Measurements from ENCODE around the gene GNG7. TPM values are rescaled to one million over a fixed set of nuclear protein-coding genes. Genes with fewer than 3 reads are reported as not detected.
A peak's percentile ranks its signal among the peaks of the same experiment; 100 is the strongest.
"Not testable (repeated sequence)": the region's sequence is repeated elsewhere in the genome, so short reads cannot be mapped to it uniquely, and the experiment has no call there.

The GNG7 gene
- total RNA-seq, 2 donors from 2014 or later, result 2.1 to 4.5 TPM

DNA sequence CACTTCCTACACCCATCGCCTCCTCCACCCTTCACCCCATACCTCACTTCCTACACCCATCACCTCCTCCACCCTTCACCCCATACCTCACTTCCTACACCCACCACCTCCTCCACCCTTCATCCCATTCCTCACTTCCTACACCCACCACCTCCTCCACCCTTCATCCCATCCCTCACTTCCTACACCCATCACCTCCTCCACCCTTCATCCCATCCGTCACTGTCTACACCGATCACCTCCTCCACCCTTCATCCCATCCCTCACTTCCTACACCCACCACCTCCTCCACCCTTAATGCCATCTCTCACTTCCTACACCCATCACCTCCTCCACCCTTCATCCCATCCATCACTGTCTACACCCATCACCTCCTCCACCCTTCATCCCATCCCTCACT lies 10.7 kb upstream of the GNG7 start:
- not testable (repeated sequence) for H3K27ac Mint-ChIP-seq; H3K4me1 Mint-ChIP-seq; DNase-seq; H3K36me3 Mint-ChIP-seq (ENCODE audit: low read depth); H3K4me3 Mint-ChIP-seq; H3K9me3 ChIP-seq (ENCODE audit: control insufficient read depth, low read length, poor library complexity, severe bottlenecking); H3K27me3 Mint-ChIP-seq; ATAC-seq

DNA sequence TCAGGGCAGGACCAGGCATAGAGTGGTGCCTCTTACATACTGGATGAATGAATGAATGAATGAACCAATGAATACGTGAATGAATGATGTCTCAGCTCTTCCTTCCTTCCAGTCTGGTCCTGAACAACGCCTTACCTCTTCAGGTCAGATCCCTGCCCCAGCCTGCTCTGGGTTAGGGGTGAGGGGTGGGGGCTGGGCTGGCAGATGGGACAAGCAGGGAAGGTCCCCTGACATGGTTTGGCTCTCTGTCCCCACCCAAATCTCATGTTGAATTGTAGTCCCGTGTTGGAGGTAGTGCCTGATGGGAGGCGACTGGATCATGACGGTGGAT lies 9.3 kb upstream of the GNG7 start:
- Mint-ChIP-seq H3K27me3 (no peaks in the 10 kb centered on the region), H3K36me3 (ENCODE audit: low read depth) (peaks cover 2% of the 10 kb centered on the region), H3K27ac (no peak overlapping the region), H3K4me1 (peaks cover 4% of the 10 kb centered on the region), H3K4me3 (no peak overlapping the region)
- no peaks in the 10 kb centered on the region for H3K9me3 ChIP-seq (ENCODE audit: control insufficient read depth, low read length, poor library complexity, severe bottlenecking)
- ATAC-seq, result no peak
- DNase-seq, result no peak

DNA sequence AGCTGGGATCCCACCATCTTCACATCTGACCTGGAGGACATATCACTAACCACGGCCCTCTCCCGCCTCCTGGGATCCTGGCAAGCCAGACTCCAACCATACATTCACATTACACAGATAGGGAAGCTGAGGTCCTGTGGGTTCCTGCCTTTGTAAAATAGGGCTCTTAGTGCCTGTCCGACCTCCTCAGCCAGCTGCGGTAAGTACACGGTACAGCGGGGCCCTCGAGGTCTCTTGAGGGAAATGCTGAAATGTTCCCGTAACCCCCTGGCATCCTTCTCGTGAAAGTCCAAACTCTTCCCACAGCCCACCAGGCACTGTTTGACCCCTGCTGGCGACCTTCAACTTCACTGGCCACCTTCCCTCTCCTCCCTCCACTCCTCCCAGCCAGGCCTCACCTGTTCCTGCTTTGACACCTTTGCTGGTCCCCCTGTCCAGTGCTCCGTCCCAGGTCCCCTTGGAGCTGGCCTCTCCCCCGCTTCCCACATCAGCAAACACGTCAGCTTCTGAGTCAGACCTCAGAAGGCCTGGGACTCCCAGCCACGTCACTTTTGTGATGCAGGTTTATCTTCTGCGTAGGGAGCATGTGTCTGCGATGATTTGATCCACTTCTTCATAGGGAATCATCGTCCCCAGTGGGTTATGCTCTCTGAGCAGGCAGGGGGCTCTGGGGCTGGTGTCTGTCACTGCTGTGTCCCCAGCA lies 8.8 kb upstream of the GNG7 start:
- Mint-ChIP-seq H3K36me3 (ENCODE audit: low read depth) (peaks cover 2% of the 10 kb centered on the region), H3K4me1 (peaks cover 4% of the 10 kb centered on the region), H3K27ac (no peak overlapping the region), H3K4me3 (no peak overlapping the region), H3K27me3 (no peaks in the 10 kb centered on the region)
- ATAC-seq (no peak), DNase-seq (no peak)
- H3K9me3 ChIP-seq (ENCODE audit: control insufficient read depth, low read length, poor library complexity, severe bottlenecking), result no peaks in the 10 kb centered on the region

DNA sequence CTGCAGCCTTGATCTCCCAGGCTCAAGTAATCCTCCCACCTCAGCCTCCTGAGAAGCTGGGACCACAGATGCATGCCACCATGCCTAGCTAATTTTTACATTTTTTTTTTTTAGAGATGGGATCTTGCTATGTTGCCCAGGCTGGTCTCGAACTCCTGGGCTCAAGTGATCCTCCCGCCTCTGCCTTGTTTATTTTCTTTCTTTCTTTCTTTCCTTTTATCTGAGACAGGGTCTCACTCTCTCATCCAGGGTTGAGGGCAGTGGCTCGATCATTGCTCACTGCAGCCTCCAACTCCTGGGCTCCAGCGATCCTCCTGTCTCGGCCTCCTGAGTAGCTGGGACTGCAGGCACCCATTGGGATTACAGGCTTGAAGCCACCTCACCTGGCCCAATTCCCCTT lies 3.8 kb upstream of the GNG7 start:
- no peak overlapping the region for H3K27ac Mint-ChIP-seq
- no peaks in the 10 kb centered on the region for H3K36me3 Mint-ChIP-seq (ENCODE audit: low read depth)
- H3K27me3 Mint-ChIP-seq, result no peaks in the 10 kb centered on the region
- no peak overlapping the region for H3K4me3 Mint-ChIP-seq
- H3K9me3 ChIP-seq (ENCODE audit: control insufficient read depth, low read length, poor library complexity, severe bottlenecking), result no peaks in the 10 kb centered on the region
- peaks cover 8% of the 10 kb centered on the region for H3K4me1 Mint-ChIP-seq
- DNase-seq (no peak), ATAC-seq (no peak)

DNA sequence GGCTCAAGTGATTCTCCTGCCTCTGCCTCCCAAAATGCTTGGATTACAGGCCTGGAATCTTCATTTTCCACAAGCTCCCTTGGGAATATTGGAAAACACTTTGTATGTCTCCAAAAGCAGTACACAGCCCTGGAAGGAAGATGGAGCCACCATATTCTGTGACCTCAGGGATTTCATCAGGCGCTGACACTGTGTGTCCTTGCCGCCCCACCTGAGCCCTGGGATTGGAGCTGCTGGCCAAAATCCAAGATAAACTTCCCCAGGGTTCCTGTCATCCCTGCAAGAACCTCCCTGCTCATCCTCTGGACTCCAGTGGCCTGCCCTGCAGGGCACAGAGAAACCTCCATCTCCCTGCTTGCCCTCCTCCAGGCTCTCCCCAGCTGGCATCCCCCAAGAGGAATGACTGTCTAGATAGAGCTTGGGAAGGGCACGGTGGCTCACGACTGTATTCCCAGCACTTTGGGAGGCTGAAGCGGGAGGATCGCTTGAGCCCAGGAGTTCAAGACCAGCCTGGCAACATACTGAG lies 1.3 kb upstream of the GNG7 start:
- no peaks in the 10 kb centered on the region for H3K9me3 ChIP-seq (ENCODE audit: control insufficient read depth, low read length, poor library complexity, severe bottlenecking)
- Mint-ChIP-seq H3K27ac (no peak overlapping the region), H3K36me3 (ENCODE audit: low read depth) (no peaks in the 10 kb centered on the region), H3K4me1 (peaks cover 16% of the 10 kb centered on the region), H3K27me3 (no peaks in the 10 kb centered on the region), H3K4me3 (no peak overlapping the region)
- no peak for DNase-seq
- no peak for ATAC-seq

DNA sequence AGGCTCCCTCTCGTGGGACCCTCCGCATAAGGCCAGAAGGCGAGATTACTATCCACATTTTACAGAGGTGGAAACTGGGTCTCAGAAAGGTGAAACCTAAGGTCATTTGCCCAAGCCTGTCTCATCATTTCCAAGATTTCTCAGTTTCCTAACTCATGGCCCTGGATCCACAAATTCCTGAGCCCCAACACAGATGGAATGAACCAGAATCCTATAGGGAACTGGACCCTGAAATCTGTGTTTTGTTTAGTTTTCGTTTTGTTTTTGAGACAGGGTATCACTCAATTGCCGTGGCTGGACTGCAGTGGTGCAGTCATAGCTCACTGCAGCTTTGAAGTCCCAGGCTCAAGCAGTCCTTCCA lies 563 bp upstream of the GNG7 start:
- no peaks in the 10 kb centered on the region for H3K36me3 Mint-ChIP-seq (ENCODE audit: low read depth)
- no peak for ATAC-seq
- H3K9me3 ChIP-seq (ENCODE audit: control insufficient read depth, low read length, poor library complexity, severe bottlenecking), result no peaks in the 10 kb centered on the region
- H3K27me3 Mint-ChIP-seq, result no peaks in the 10 kb centered on the region
- peaks cover 20% of the 10 kb centered on the region for H3K4me1 Mint-ChIP-seq
- DNase-seq, result no peak
- H3K27ac Mint-ChIP-seq, result no peak overlapping the region
- H3K4me3 Mint-ChIP-seq, result peak overlapping the region; percentile 68

DNA sequence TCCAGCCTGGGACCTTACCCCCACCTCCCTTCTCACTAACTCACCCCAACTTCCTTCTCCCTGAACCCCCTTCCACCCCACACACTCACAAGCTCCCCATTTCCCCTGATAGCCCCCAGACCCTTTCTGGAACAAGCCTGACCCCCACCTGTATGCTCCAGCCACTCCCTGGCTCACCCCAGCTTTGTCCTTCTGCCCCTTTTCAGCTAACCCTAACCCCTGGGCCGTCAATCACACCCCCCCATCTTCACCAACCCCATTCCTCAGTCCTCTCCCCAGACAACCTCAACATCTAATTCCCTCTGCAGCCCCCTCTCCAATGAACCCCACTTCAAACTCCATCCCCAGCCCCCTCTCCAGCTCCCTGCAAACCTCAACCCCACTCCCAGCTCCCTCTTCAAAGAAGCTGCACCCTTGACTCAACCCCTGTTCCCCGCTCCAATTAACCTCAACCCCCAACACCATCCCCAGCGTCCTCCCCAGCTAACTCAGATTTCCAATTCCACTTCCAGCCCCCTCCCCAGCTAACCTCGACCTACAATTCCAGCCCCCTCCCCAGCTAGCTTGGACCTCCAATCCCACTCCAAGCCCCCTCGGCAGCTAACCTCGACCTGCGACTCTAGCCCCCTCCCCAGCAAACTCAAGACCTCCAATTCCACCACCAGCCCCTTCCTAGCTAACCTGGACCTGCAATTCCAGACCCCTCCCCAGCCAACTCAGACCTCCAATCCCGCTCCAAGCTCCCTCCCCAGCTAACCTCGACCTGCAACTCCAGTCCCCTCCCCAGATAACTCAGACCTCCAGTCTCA lies 929 bp downstream of the GNG7 start:
- H3K4me3 Mint-ChIP-seq, result peak overlapping the region; percentile 79
- ATAC-seq, result no peak
- no peaks in the 10 kb centered on the region for H3K27me3 Mint-ChIP-seq
- H3K27ac Mint-ChIP-seq, result no peak overlapping the region
- DNase-seq, result no peak
- no peaks in the 10 kb centered on the region for H3K36me3 Mint-ChIP-seq (ENCODE audit: low read depth)
- peaks cover 20% of the 10 kb centered on the region for H3K4me1 Mint-ChIP-seq
- H3K9me3 ChIP-seq (ENCODE audit: control insufficient read depth, low read length, poor library complexity, severe bottlenecking), result no peaks in the 10 kb centered on the region

DNA sequence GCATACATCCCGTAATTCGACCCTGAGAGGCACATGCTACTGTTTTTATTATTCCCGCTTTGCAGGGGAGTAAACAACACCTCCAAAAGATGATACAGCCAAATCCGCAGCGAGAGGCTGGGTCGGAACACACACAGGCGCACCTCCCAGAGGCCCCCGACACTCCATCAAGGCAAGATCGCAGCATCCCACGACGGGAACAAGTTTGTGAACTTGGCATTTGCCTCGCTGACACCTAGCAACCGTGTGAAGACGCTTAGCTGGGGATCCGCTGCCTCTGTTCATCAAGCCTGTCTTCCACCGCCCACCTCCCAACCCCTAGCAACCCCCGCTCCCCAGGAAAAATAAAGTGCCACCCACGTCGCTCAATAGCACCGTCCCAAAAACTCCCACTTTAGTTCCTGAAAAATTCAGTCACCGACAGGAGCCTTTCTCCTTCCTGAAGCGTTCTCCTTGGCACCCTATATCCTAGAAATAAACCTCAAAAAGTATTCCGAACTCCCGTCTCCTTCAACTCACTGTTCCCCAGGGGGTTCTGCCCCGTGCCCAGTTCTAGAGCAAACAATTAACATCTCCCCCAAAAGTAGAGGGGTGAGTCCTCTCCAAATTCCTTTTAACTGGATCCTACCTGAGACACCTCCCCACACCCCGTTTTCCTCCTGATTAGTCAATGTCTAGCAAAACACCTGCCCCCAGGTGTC lies 1.7 kb downstream of the GNG7 start:
- Mint-ChIP-seq H3K4me1 (peaks cover 20% of the 10 kb centered on the region), H3K27ac (no peak overlapping the region), H3K27me3 (no peaks in the 10 kb centered on the region), H3K36me3 (ENCODE audit: low read depth) (no peaks in the 10 kb centered on the region), H3K4me3 (peak overlapping the region; percentile 79)
- no peaks in the 10 kb centered on the region for H3K9me3 ChIP-seq (ENCODE audit: control insufficient read depth, low read length, poor library complexity, severe bottlenecking)
- no peak for DNase-seq
- ATAC-seq, result no peak

DNA sequence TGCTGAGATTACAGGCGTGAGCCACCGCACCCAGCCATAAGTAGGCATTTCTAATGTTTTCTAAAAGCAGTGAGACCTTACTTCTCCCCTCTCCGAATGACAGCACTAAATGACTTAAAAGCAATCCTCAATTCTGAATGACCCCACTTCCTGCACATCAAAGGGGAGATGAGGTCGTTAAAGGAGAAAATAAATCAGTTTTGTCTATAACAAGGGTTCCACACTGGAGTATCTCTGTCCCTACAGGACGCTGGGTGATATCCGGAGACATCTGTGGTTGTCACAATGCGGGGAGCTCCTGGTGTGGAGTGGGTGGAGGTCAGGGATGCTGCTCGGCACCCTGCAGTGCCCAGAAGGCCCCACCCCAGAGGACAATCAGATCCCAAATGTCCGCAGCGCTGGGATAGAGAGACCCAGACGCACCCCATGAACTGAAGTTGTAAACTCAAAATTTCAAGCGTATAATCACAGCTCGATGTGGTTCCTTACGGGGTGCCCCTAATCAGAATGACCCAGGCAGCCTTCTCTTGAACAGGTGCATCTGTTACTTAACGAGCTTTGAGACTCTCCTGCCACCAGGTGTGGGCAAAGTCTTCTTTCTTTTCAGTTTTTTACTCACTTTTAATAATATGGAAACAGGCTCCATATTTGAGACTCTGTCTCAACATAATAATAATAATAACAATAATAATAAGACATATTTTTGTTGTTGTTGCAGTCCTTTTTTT lies 2.9 kb downstream of the GNG7 start:
- H3K36me3 Mint-ChIP-seq (ENCODE audit: low read depth), result no peaks in the 10 kb centered on the region
- H3K27ac Mint-ChIP-seq, result no peak overlapping the region
- H3K27me3 Mint-ChIP-seq, result no peaks in the 10 kb centered on the region
- H3K4me1 Mint-ChIP-seq, result peaks cover 23% of the 10 kb centered on the region
- DNase-seq (no peak), ATAC-seq (no peak)
- H3K4me3 Mint-ChIP-seq, result no peak overlapping the region
- no peaks in the 10 kb centered on the region for H3K9me3 ChIP-seq (ENCODE audit: control insufficient read depth, low read length, poor library complexity, severe bottlenecking)

DNA sequence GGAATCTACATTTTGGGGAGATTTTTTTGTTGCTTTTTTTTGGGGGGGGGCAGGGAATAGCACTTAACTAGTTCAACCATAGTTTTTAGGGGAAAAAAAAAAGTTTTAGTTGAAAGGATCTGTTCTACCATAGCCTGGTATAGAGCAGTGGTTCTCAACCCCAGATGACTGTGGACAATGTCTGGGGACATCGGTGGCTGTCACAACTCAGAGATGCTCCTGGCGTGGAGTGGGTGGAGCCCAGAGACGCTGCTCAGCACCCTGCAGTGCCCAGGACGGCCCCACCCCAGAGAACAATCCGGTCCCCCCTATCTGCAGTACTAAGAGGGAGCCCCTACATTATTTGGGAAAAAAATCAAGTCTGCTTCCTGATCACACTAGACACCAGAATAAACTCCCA lies 8.3 kb downstream of the GNG7 start:
- Mint-ChIP-seq H3K27me3 (no peaks in the 10 kb centered on the region), H3K4me3 (no peak overlapping the region), H3K4me1 (peaks cover 7% of the 10 kb centered on the region), H3K36me3 (ENCODE audit: low read depth) (no peaks in the 10 kb centered on the region), H3K27ac (peak overlapping the region; percentile 70)
- no peak for ATAC-seq
- DNase-seq, result no peak
- no peaks in the 10 kb centered on the region for H3K9me3 ChIP-seq (ENCODE audit: control insufficient read depth, low read length, poor library complexity, severe bottlenecking)

DNA sequence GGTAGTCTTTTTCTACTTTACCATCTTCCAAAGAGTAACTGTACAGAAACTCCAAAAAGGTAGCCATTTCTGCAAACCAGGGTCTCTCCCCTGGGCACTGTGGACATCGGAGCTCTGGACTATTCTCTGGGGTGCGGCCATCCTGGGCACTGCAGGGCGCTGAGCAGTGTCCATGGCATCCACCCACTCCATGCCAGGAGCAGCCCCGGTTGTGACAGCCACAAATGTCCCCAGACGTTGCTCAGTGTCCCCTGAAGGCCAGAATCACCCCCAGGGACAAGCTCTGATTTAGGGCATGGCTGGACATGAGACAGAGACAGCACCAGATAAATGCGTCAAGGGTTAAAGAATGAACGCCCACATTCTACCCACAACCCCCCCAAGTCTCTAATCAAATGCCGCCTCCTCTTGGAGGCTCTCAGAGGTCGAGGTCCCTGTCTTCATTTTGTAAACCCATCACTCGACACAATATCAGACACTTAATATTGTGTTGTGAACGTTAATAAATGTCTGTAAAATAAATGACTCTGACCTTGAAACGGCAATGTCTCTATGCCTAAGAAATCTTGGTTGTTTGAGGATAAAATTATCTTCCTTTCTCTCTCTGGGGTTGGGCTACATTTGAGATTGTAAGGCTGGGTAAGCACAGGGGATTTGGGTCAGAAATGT lies 8.9 kb downstream of the GNG7 start:
- Mint-ChIP-seq H3K27me3 (no peaks in the 10 kb centered on the region), H3K4me3 (no peak overlapping the region), H3K4me1 (peaks cover 5% of the 10 kb centered on the region), H3K36me3 (ENCODE audit: low read depth) (no peaks in the 10 kb centered on the region), H3K27ac (no peak overlapping the region)
- H3K9me3 ChIP-seq (ENCODE audit: control insufficient read depth, low read length, poor library complexity, severe bottlenecking), result no peaks in the 10 kb centered on the region
- no peak for ATAC-seq
- no peak for DNase-seq

DNA sequence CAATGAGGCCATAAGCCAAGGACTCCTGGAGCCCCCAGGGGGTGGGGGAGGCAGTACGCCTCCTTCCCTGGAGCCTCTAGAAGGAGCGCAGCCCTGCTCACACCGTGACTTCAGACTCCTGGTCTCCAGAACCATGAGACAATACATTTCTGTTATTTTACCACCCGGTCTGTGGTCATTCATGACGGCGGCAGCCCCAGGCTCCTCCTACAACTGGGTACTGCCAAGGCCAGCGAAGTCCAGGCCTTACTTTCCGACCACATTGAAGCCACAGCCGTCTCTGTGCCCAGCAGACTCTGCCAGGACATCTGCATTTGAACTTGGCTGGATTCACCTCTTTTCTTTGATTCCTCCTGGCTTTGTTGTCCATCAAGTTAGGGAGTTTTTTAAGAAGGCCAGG lies 10.5 kb downstream of the GNG7 start:
- ATAC-seq (no peak), DNase-seq (no peak)
- Mint-ChIP-seq H3K4me3 (no peak overlapping the region), H3K27me3 (no peaks in the 10 kb centered on the region), H3K4me1 (peaks cover 2% of the 10 kb centered on the region), H3K27ac (no peak overlapping the region), H3K36me3 (ENCODE audit: low read depth) (no peaks in the 10 kb centered on the region)
- H3K9me3 ChIP-seq (ENCODE audit: control insufficient read depth, low read length, poor library complexity, severe bottlenecking), result no peaks in the 10 kb centered on the region
